ES-I3 (cell line): Measurements from ENCODE around the gene PRSS56.

Source experiments
- H3K36me3 ChIP-seq: 2 replicates; pipeline ENCODE4 v1.6.1; 2013; ENCODE audit warnings: mild to moderate bottlenecking, low read length, control low read depth, moderate library complexity; ENCODE audit not compliant: insufficient read depth
- H3K4me1 ChIP-seq: 2 replicates; pipeline ENCODE4 v1.6.1; 2013; ENCODE audit warnings: mild to moderate bottlenecking, control low read depth, low read length; ENCODE audit not compliant: insufficient read depth
- H3K9ac ChIP-seq: 2 replicates; pipeline ENCODE4 v1.6.1; 2013; ENCODE audit warnings: low read depth, mild to moderate bottlenecking, low read length, moderate library complexity
- H3K9me3 ChIP-seq: 2 replicates; pipeline ENCODE4 v1.6.1; 2013; ENCODE audit warnings: mild to moderate bottlenecking, low read length, moderate library complexity; ENCODE audit not compliant: control insufficient read depth, insufficient read depth

PRSS56 gene

GRCh38 chr2:232519581-232520438, at the start of gene PRSS56:
Gene PRSS56, plus strand, starts transcription at chr2:232520388. Its CDS starts 211 bp downstream, at chr2:232520599.
- Histone ChIP-seq H3K9ac (no peak within 1 kb of the TSS), H3K4me1 (peaks cover 20% of the 10 kb centered on the region), H3K36me3 (no peaks in the 10 kb centered on the region), H3K9me3 (no peaks in the 10 kb centered on the region)

- H3K9me3 ChIP-seq: no peaks in the 10 kb centered on the region
- H3K4me1 ChIP-seq: no peaks in the 10 kb centered on the region
- no peaks in the 10 kb centered on the region for H3K36me3 ChIP-seq
- no peak overlapping the region for H3K9ac ChIP-seq
These were observed 46.7 kb upstream of the PRSS56 start for GRCh38 chr2:232473467-232473890.

- no peaks in the 10 kb centered on the region for H3K4me1 ChIP-seq
- H3K36me3 ChIP-seq: no peaks in the 10 kb centered on the region
These were observed 44.1 kb upstream of the PRSS56 start for GRCh38 chr2:232476045-232476444.

GRCh38 chr2:232476791-232477190, 43.4 kb upstream of the PRSS56 start:
- Histone ChIP-seq H3K4me1 (no peaks in the 10 kb centered on the region), H3K9ac (no peak overlapping the region), H3K36me3 (no peaks in the 10 kb centered on the region), H3K9me3 (no peaks in the 10 kb centered on the region)

More at GRCh38 chr2:232476045-232476444, 44.1 kb upstream of the PRSS56 start:
- Histone ChIP-seq H3K9ac (no peak overlapping the region), H3K9me3 (no peaks in the 10 kb centered on the region)

GRCh38 chr2:232477751-232478510, 42.3 kb upstream of the PRSS56 start:
- no peaks in the 10 kb centered on the region for H3K36me3 ChIP-seq
- no peak overlapping the region for H3K9ac ChIP-seq
- H3K4me1 ChIP-seq: no peaks in the 10 kb centered on the region
- H3K9me3 ChIP-seq: no peaks in the 10 kb centered on the region

- Histone ChIP-seq H3K36me3 (no peaks in the 10 kb centered on the region), H3K9me3 (no peaks in the 10 kb centered on the region), H3K9ac (no peak overlapping the region), H3K4me1 (no peaks in the 10 kb centered on the region)
These were observed 41.4 kb upstream of the PRSS56 start for GRCh38 chr2:232478571-232479340.

- H3K9me3 ChIP-seq: no peaks in the 10 kb centered on the region
- no peaks in the 10 kb centered on the region for H3K36me3 ChIP-seq
- H3K4me1 ChIP-seq: no peaks in the 10 kb centered on the region
- H3K9ac ChIP-seq: no peak overlapping the region
These were observed 40.6 kb upstream of the PRSS56 start for GRCh38 chr2:232479341-232480200.

GRCh38 chr2:232480201-232481190, 39.7 kb upstream of the PRSS56 start:
- Histone ChIP-seq H3K4me1 (no peaks in the 10 kb centered on the region), H3K36me3 (no peaks in the 10 kb centered on the region), H3K9ac (no peak overlapping the region), H3K9me3 (no peaks in the 10 kb centered on the region)

- no peak overlapping the region for H3K9ac ChIP-seq
- no peaks in the 10 kb centered on the region for H3K36me3 ChIP-seq
- no peaks in the 10 kb centered on the region for H3K4me1 ChIP-seq
- H3K9me3 ChIP-seq: no peaks in the 10 kb centered on the region
These were observed 38.7 kb upstream of the PRSS56 start for GRCh38 chr2:232481322-232482140.

GRCh38 chr2:232482301-232483238, 37.6 kb upstream of the PRSS56 start:
- Histone ChIP-seq H3K9me3 (no peaks in the 10 kb centered on the region), H3K4me1 (no peaks in the 10 kb centered on the region), H3K36me3 (no peaks in the 10 kb centered on the region), H3K9ac (no peak overlapping the region)

GRCh38 chr2:232483311-232483922, 36.8 kb upstream of the PRSS56 start:
- no peaks in the 10 kb centered on the region for H3K36me3 ChIP-seq
- H3K9ac ChIP-seq: no peak overlapping the region
- no peaks in the 10 kb centered on the region; the same call in 1 of the 2 replicates for H3K4me1 ChIP-seq
- H3K9me3 ChIP-seq: no peaks in the 10 kb centered on the region
